HFFc6 (cell line): ENCODE data around the gene TNF. TPM values are rescaled to one million over a fixed set of nuclear protein-coding genes. Genes with fewer than 3 reads are reported as not detected.

Source experiments
- DNase-seq: peaks from one replicate; pipeline ENCODE4 v3.0.0-alpha.2; 2018
- H3K27ac Mint-ChIP-seq: 2 replicates; pipeline ENCODE4 v1.8.0; 2020; ENCODE audit warnings: mild to moderate bottlenecking, mixed read lengths
- H3K27me3 Mint-ChIP-seq: 2 replicates; pipeline ENCODE4 v1.8.0; 2021; ENCODE audit warnings: mild to moderate bottlenecking, moderate library complexity, mixed read lengths; ENCODE audit not compliant: insufficient read depth
- H3K36me3 Mint-ChIP-seq: 2 replicates; pipeline ENCODE4 v1.8.0; 2021; ENCODE audit warnings: low read depth, mixed read lengths
- H3K4me1 Mint-ChIP-seq: 2 replicates; pipeline ENCODE4 v1.8.0; 2020; ENCODE audit warnings: low read depth, mixed read lengths
- H3K4me3 Mint-ChIP-seq: 2 replicates; pipeline ENCODE4 v1.8.0; 2020; ENCODE audit warnings: mild to moderate bottlenecking, moderate library complexity, mixed read lengths
- H3K9me3 Mint-ChIP-seq: 2 replicates; pipeline ENCODE4 v1.8.0; 2020; ENCODE audit warnings: mild to moderate bottlenecking, mixed read lengths
- total RNA-seq, 6 experiments: library from RNA; stranded (reverse); fragmentation: NEBNext Ultra II Directional; extraction: Animal tissue kit (Norgen Biotek cat#: 25700); gene quantifications; 2 replicates in 1 of 6; 3 replicates in 5 of 6; pipeline ENCODE4 v1.2.3, GENCODE V29; 2021
- TF ChIP-seq, protein P1 (sequence below): fragments of 200-600 bp; sonication (generic); IDR thresholded peaks from 2 replicates; pipeline ENCODE4 v1.5.0; 2021; ENCODE audit warnings: antibody characterized with exemption, mild to moderate bottlenecking

The TNF gene
- total RNA-seq, 6 experiments from 2014 or later = 0.12 to 0.41 (median 0.23) TPM

DNA sequence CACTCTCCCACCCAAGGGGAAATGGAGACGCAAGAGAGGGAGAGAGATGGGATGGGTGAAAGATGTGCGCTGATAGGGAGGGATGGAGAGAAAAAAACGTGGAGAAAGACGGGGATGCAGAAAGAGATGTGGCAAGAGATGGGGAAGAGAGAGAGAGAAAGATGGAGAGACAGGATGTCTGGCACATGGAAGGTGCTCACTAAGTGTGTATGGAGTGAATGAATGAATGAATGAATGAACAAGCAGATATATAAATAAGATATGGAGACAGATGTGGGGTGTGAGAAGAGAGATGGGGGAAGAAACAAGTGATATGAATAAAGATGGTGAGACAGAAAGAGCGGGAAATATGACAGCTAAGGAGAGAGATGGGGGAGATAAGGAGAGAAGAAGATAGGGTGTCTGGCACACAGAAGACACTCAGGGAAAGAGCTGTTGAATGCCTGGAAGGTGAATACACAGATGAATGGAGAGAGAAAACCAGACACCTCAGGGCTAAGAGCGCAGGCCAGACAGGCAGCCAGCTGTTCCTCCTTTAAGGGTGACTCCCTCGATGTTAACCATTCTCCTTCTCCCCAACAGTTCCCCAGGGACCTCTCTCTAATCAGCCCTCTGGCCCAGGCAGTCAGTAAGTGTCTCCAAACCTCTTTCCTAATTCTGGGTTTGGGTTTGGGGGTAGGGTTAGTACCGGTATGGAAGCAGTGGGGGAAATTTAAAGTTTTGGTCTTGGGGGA, 754 bp downstream of the TNF start:
- TF ChIP-seq, protein P1, sequence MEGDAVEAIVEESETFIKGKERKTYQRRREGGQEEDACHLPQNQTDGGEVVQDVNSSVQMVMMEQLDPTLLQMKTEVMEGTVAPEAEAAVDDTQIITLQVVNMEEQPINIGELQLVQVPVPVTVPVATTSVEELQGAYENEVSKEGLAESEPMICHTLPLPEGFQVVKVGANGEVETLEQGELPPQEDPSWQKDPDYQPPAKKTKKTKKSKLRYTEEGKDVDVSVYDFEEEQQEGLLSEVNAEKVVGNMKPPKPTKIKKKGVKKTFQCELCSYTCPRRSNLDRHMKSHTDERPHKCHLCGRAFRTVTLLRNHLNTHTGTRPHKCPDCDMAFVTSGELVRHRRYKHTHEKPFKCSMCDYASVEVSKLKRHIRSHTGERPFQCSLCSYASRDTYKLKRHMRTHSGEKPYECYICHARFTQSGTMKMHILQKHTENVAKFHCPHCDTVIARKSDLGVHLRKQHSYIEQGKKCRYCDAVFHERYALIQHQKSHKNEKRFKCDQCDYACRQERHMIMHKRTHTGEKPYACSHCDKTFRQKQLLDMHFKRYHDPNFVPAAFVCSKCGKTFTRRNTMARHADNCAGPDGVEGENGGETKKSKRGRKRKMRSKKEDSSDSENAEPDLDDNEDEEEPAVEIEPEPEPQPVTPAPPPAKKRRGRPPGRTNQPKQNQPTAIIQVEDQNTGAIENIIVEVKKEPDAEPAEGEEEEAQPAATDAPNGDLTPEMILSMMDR = no peak
- peak overlapping the region; percentile 51 for H3K4me3 Mint-ChIP-seq
- H3K36me3 Mint-ChIP-seq = no peaks in the 10 kb centered on the region
- no peak for DNase-seq
- peaks cover 11% of the 10 kb centered on the region for H3K27me3 Mint-ChIP-seq
- peaks cover 28% of the 10 kb centered on the region for H3K4me1 Mint-ChIP-seq
- no peaks in the 10 kb centered on the region for H3K9me3 Mint-ChIP-seq
- peak overlapping the region; percentile 1; the same call in 1 of the 2 replicates for H3K27ac Mint-ChIP-seq

DNA sequence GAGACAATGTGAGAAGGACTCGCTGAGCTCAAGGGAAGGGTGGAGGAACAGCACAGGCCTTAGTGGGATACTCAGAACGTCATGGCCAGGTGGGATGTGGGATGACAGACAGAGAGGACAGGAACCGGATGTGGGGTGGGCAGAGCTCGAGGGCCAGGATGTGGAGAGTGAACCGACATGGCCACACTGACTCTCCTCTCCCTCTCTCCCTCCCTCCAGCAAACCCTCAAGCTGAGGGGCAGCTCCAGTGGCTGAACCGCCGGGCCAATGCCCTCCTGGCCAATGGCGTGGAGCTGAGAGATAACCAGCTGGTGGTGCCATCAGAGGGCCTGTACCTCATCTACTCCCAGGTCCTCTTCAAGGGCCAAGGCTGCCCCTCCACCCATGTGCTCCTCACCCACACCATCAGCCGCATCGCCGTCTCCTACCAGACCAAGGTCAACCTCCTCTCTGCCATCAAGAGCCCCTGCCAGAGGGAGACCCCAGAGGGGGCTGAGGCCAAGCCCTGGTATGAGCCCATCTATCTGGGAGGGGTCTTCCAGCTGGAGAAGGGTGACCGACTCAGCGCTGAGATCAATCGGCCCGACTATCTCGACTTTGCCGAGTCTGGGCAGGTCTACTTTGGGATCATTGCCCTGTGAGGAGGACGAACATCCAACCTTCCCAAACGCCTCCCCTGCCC, 1.7 kb downstream of the TNF start:
- TF ChIP-seq, protein P1 = no peak
- no peak for DNase-seq
- no peaks in the 10 kb centered on the region for H3K9me3 Mint-ChIP-seq
- no peak overlapping the region for H3K4me3 Mint-ChIP-seq
- H3K27me3 Mint-ChIP-seq = peaks cover 11% of the 10 kb centered on the region
- H3K36me3 Mint-ChIP-seq = no peaks in the 10 kb centered on the region
- H3K4me1 Mint-ChIP-seq = peaks cover 38% of the 10 kb centered on the region
- H3K27ac Mint-ChIP-seq = no peak overlapping the region; the same call in 1 of the 2 replicates

DNA sequence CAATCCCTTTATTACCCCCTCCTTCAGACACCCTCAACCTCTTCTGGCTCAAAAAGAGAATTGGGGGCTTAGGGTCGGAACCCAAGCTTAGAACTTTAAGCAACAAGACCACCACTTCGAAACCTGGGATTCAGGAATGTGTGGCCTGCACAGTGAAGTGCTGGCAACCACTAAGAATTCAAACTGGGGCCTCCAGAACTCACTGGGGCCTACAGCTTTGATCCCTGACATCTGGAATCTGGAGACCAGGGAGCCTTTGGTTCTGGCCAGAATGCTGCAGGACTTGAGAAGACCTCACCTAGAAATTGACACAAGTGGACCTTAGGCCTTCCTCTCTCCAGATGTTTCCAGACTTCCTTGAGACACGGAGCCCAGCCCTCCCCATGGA, 2.2 kb downstream of the TNF start:
- Mint-ChIP-seq H3K4me1 (peaks cover 39% of the 10 kb centered on the region), H3K27ac (no peak overlapping the region), H3K36me3 (no peaks in the 10 kb centered on the region), H3K9me3 (no peaks in the 10 kb centered on the region), H3K4me3 (no peak overlapping the region), H3K27me3 (peaks cover 11% of the 10 kb centered on the region)
- TF ChIP-seq, protein P1 = no peak
- DNase-seq = no peak

DNA sequence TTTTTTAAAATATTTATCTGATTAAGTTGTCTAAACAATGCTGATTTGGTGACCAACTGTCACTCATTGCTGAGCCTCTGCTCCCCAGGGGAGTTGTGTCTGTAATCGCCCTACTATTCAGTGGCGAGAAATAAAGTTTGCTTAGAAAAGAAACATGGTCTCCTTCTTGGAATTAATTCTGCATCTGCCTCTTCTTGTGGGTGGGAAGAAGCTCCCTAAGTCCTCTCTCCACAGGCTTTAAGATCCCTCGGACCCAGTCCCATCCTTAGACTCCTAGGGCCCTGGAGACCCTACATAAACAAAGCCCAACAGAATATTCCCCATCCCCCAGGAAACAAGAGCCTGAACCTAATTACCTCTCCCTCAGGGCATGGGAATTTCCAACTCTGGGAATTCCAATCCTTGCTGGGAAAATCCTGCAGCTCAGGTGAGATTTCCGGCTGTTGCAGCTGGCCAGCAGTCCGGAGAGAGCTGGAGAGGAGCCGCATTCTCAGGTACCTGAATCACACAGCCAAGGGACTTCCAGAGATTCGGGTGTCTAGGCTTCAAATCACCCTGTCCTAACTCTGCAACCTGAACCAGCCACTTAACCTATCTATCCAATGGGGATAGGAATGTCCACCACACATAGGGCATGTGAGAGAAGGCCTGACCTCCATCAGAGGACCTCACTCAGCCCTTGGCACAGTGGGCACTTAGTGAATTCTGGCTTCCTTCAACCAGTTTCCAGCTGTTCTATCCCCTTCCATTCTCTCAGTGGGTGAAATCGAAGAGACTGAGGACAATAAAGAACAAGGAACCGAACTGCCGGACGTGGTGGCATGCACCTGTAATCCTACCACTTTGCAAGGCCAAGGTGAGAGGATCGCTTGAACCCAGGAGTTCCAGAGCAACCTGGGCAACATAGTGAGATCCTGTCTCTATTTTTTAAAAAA, 3.1 kb downstream of the TNF start:
- no peak overlapping the region for H3K4me3 Mint-ChIP-seq
- H3K27me3 Mint-ChIP-seq = peaks cover 6% of the 10 kb centered on the region
- no peak overlapping the region for H3K27ac Mint-ChIP-seq
- peaks cover 37% of the 10 kb centered on the region for H3K4me1 Mint-ChIP-seq
- no peak for DNase-seq
- TF ChIP-seq, protein P1 = no peak
- no peaks in the 10 kb centered on the region for H3K36me3 Mint-ChIP-seq
- no peaks in the 10 kb centered on the region for H3K9me3 Mint-ChIP-seq

DNA sequence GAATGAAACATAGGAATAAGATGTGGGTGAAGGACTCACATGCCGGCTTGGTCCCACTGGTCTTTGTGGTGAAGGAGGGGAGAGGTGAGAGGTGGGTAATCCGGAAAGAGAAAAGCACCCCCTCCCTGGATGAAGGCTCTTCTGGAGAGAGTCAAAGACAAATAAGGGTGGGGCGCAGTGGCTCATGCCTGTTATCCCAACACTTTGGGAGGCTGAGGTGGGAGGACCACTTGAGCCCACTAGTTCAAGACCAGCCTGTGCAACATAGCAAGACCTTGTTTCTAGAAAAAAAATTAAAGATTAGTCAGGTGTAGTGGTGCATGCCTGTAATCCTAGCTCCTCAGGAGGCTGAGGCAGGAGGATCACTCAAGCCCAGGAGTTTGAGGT, 3.7 kb downstream of the TNF start:
- H3K27me3 Mint-ChIP-seq = peaks cover 3% of the 10 kb centered on the region; the same call in 1 of the 2 replicates

More for the DNA sequence above, 3.7 kb downstream of the TNF start:
- no peak overlapping the region for H3K27ac Mint-ChIP-seq
- TF ChIP-seq, protein P1 = no peak
- H3K4me1 Mint-ChIP-seq = peaks cover 30% of the 10 kb centered on the region
- H3K36me3 Mint-ChIP-seq = no peaks in the 10 kb centered on the region
- no peak overlapping the region for H3K4me3 Mint-ChIP-seq
- no peaks in the 10 kb centered on the region for H3K9me3 Mint-ChIP-seq
- no peak for DNase-seq
